Measurements from ENCODE around the gene LSAMP. TPM values are rescaled to one million over a fixed set of nuclear protein-coding genes. Genes with fewer than 3 reads are reported as not detected.
"Not testable (repeated sequence)": the region's sequence is repeated elsewhere in the genome, so short reads cannot be mapped to it uniquely, and the experiment has no call there.

The LSAMP gene
- total and polyA plus RNA-seq, 2 donors (not counting 3 experiments of a cell fraction or from before 2014, with no cell fraction given) = not detected

- H3K4me1 ChIP-seq (ENCODE audit: control insufficient read depth, extremely low read depth, insufficient read depth, low read length); H4K20me1 ChIP-seq (replicated peaks; ENCODE audit: control insufficient read depth, extremely low read depth, insufficient read depth, low read length); H3K79me2 ChIP-seq (ENCODE audit: control insufficient read depth, insufficient read depth, low read length); dilution Hi-C loops (cut with MboI; ENCODE audit: extremely low pct_ligation_motif_present, low sequenced_read_pairs); H3K9me3 ChIP-seq (replicated peaks; ENCODE audit: control insufficient read depth, insufficient read depth, low read length); DNase-seq (ENCODE audit: low read depth, low spot score); FAIRE-seq; H2AFZ ChIP-seq (ENCODE audit: low read depth, low read length); BruUV-seq (replicated peaks); H3K27me3 ChIP-seq (ENCODE audit: control insufficient read depth in 2 of 2, insufficient read depth in 2 of 2, low read length in 2 of 2); H3K9ac ChIP-seq (replicated peaks; ENCODE audit: extremely low read depth, insufficient read depth, low read length); H3K9me1 ChIP-seq (replicated peaks; ENCODE audit: control insufficient read depth, extremely low read depth, insufficient read depth, low read length); H3K36me3 ChIP-seq (ENCODE audit: control insufficient read depth in 2 of 2, extremely low read depth in 1 of 2, insufficient read depth in 2 of 2, low read length in 2 of 2); H3K27ac ChIP-seq (ENCODE audit: insufficient read depth, low read depth, low read length): not testable (repeated sequence)
- H3K4me3 ChIP-seq (replicated peaks in 1 of 3; ENCODE audit: insufficient read depth in 1 of 3, low read depth in 1 of 3, low read length in 3 of 3) = peak overlapping the region in 1 of 3 experiments; percentile 56
- ChIA-PET POLR2A (interaction anchor here (0.8 to 1.0 kb wide), 2 partner anchors 8 to 265 kb away, joined by 3 read pairs; no protein-coding TSS in a partner anchor), CTCF (interaction anchor here (0.7 to 3.0 kb wide), 26 partner anchors 8 to 1399 kb away, joined by 3 to 34 read pairs (median 4); partner anchors contain the start of gene ZBTB20)
- peak overlapping the region; percentile 27 for H3K4me2 ChIP-seq (ENCODE audit: insufficient read depth, low read length)
- intact Hi-C loops (cut with micrococcal nuclease) = loop anchor here (5.0 to 10.0 kb wide), 3 partner anchors 269 to 1726 kb away; partner anchors contain the start of genes CCDC191 and QTRT2
Measured at GRCh38 chr3:115783426-115783825, 661.9 kb downstream of the LSAMP start.

- ChIA-PET CTCF (no interaction called here), POLR2A (no interaction called here)
- no peaks in the 10 kb centered on the region for H3K36me3 ChIP-seq (ENCODE audit: control insufficient read depth in 2 of 2, extremely low read depth in 1 of 2, insufficient read depth in 2 of 2, low read length in 2 of 2)
- H3K27me3 ChIP-seq (ENCODE audit: control insufficient read depth in 2 of 2, insufficient read depth in 2 of 2, low read length in 2 of 2) = peaks cover 0 to 5% of the 10 kb centered on the region in 2 experiments
- H3K9me1 ChIP-seq (replicated peaks; ENCODE audit: control insufficient read depth, extremely low read depth, insufficient read depth, low read length) = no peaks in the 10 kb centered on the region
- dilution Hi-C loops (cut with MboI; ENCODE audit: extremely low pct_ligation_motif_present, low sequenced_read_pairs) = no loop called here
- no peak overlapping the region for H3K4me3 ChIP-seq (replicated peaks in 1 of 3; ENCODE audit: insufficient read depth in 1 of 3, low read depth in 1 of 3, low read length in 3 of 3)
- H3K9ac ChIP-seq (replicated peaks; ENCODE audit: extremely low read depth, insufficient read depth, low read length) = no peak overlapping the region
- no peaks in the 10 kb centered on the region for H4K20me1 ChIP-seq (replicated peaks; ENCODE audit: control insufficient read depth, extremely low read depth, insufficient read depth, low read length)
- intact Hi-C loops (cut with micrococcal nuclease) = no loop called here
- TF ChIP-seq MAX (IDR thresholded peaks at IDR 0.05; ENCODE audit: insufficient read depth, insufficient read length) (no peak), POLR2A (IDR thresholded peaks at IDR 0.05; ENCODE audit: low read depth, low read length) (no peak), POLR2AphosphoS5 (IDR thresholded peaks at IDR 0.05; ENCODE audit: insufficient read depth, low read depth, low read length) (no peak), GATA2 (IDR thresholded peaks at IDR 0.05; ENCODE audit: insufficient read depth, insufficient read length, low read depth, low read length) (no peak)
- H3K27ac ChIP-seq (ENCODE audit: insufficient read depth, low read depth, low read length) = no peak overlapping the region
- DNase-seq (ENCODE audit: low read depth, low spot score) = no peak
- H3K4me2 ChIP-seq (ENCODE audit: insufficient read depth, low read length) = no peak overlapping the region
- no peaks in the 10 kb centered on the region for H3K4me1 ChIP-seq (ENCODE audit: control insufficient read depth, extremely low read depth, insufficient read depth, low read length)
- no peaks in the 10 kb centered on the region for H3K79me2 ChIP-seq (ENCODE audit: control insufficient read depth, insufficient read depth, low read length)
- no peaks in the 10 kb centered on the region for H3K9me3 ChIP-seq (replicated peaks; ENCODE audit: control insufficient read depth, insufficient read depth, low read length)
- H2AFZ ChIP-seq (ENCODE audit: low read depth, low read length) = no peak overlapping the region
- FAIRE-seq = no peak
- BruUV-seq (replicated peaks) = no TSS peak
Measured at GRCh38 chr3:115779011-115779410, 666.3 kb downstream of the LSAMP start.
